Germinal center (tissue), 1 donor: ENCODE measurements around the gene VAV2.

Experiments
- DNase-seq: peaks from one replicate; pipeline ENCODE4 v3.0.0; 2012; ENCODE audit warnings: mixed read lengths, low spot score

Gene VAV2, protein sequence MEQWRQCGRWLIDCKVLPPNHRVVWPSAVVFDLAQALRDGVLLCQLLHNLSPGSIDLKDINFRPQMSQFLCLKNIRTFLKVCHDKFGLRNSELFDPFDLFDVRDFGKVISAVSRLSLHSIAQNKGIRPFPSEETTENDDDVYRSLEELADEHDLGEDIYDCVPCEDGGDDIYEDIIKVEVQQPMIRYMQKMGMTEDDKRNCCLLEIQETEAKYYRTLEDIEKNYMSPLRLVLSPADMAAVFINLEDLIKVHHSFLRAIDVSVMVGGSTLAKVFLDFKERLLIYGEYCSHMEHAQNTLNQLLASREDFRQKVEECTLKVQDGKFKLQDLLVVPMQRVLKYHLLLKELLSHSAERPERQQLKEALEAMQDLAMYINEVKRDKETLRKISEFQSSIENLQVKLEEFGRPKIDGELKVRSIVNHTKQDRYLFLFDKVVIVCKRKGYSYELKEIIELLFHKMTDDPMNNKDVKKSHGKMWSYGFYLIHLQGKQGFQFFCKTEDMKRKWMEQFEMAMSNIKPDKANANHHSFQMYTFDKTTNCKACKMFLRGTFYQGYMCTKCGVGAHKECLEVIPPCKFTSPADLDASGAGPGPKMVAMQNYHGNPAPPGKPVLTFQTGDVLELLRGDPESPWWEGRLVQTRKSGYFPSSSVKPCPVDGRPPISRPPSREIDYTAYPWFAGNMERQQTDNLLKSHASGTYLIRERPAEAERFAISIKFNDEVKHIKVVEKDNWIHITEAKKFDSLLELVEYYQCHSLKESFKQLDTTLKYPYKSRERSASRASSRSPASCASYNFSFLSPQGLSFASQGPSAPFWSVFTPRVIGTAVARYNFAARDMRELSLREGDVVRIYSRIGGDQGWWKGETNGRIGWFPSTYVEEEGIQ

DNA sequence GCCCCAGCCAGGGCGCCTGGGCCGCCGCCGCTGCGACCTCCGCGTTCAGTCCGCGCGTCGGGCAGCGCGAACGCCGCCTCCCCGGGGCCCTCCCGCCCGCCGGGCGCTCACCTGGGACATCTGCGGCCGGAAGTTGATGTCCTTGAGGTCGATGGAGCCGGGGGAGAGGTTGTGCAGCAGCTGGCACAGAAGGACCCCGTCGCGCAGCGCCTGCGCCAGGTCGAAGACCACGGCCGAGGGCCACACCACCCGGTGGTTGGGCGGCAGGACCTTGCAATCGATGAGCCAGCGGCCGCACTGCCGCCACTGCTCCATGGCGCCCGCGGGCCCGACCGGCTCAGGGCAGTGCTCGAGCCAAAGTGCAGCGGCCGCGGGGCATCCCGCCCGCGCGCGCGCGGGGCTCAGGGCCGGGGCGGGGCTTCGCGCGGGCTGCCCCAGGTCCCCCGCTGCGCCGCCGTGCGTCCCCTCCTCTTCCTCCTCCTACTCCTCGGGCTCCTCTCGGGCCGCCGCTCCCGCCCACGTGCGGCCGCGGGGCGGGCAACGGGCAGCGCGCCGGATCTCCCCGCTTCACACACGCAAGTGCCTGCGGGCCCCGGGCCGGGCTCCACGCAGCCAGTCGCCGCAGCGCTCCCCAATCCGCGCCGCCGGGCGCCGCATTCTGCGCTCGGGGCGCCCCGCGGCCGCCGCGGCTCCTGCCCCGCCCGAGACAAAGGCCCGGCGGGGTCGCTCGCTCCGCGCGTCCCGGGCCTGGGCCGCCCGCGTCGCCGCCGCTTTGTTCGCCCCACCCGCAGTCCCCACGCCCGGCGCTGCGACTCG lies at the start of gene VAV2:
TSS of gene VAV2 (minus strand) at position 361 of the 816 bp plus-strand sequence. CDS start at position 315, 46 bp downstream.
- peak; percentile 44 for DNase-seq

- DNase-seq = no peak
Measured at GRCh38 chr9:134041649-134041962, 49.5 kb upstream of the VAV2 start.

DNA sequence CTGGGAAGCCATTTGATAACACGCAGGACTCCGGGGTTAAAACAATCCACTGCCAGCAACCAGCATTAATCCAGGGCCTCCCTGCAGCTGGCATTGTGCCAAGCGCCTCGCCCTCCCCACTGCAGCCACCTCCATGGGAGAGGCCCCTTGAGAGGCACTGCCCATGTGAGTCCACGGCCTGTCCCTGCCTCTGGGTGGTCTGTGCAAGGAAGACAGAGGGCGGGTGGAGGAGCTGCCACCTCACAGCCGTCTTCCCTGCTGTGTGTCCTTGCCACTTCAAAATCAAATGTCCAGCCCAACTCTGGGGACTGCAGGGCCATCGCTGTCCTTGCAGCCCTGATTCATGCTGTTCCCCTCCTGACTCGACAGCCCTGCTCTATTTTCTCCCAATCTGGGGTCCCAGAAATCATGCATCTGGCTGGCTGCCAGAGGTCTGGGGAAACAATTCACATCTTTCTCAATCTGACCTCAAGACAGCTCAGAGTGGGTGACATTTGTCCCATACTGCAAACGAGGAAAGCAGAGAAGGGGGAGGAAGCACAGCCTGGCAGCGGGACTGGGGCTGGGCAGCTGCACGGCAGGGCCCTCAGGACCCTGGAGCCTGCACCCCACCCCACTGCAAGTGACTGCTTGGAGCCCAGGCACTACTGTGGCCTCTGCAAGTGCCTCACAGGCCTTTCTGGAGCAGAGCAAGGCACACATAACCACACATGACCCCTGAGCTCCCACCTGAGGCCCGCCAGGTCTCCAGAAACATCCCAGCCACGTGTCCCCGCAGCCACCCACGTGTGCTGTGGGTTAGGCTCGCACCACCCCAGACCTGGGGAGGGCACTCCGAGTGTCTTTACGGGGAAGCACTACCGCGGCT lies 48.9 kb upstream of the VAV2 start:
- DNase-seq = no peak

DNA sequence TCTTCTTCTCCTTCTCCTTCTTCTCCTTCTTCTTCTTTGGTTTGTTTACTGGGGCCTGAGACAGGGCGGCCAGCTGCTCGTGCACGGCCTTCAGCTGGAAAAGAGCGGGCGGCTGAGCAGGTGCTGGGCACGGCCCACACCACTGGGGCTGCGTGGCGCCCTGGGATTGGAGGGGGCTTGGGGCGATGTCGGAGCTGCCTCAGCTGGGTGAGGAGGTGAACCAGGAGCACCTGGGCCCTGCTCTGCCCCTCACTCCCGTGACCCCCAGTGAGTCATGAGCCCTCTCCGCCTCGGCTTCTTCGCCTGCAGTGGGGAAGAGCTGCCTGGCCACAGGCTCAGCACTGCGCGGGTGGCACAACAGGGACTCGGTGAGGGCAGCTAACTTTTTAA lies 48.0 kb upstream of the VAV2 start:
- DNase-seq = no peak

GRCh38 chr9:134039386-134040175 lies 47.5 kb upstream of the VAV2 start:
- no peak for DNase-seq

GRCh38 chr9:134037641-134038040 lies 45.5 kb upstream of the VAV2 start:
- DNase-seq = no peak

DNA sequence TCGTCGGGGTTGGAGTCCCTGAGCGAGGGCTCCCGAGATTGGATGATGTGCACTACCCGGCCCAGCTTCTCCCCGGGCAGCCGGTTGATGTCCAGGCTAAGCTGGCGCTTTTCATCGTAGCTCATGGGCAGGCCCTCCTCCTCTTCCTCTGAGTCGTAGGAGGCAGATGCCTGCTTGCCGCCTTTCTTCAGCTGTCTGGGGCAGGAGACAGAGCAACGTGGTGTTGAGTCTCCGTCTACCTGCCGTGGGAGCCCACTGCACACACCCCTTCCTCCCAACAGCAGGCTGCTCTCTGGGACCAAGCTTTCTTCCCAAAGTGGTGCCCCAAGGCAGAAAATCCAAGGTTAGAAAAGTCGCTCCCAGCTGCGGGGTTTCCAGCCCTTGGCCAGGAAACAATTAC lies 44.0 kb upstream of the VAV2 start:
- DNase-seq = no peak

DNA sequence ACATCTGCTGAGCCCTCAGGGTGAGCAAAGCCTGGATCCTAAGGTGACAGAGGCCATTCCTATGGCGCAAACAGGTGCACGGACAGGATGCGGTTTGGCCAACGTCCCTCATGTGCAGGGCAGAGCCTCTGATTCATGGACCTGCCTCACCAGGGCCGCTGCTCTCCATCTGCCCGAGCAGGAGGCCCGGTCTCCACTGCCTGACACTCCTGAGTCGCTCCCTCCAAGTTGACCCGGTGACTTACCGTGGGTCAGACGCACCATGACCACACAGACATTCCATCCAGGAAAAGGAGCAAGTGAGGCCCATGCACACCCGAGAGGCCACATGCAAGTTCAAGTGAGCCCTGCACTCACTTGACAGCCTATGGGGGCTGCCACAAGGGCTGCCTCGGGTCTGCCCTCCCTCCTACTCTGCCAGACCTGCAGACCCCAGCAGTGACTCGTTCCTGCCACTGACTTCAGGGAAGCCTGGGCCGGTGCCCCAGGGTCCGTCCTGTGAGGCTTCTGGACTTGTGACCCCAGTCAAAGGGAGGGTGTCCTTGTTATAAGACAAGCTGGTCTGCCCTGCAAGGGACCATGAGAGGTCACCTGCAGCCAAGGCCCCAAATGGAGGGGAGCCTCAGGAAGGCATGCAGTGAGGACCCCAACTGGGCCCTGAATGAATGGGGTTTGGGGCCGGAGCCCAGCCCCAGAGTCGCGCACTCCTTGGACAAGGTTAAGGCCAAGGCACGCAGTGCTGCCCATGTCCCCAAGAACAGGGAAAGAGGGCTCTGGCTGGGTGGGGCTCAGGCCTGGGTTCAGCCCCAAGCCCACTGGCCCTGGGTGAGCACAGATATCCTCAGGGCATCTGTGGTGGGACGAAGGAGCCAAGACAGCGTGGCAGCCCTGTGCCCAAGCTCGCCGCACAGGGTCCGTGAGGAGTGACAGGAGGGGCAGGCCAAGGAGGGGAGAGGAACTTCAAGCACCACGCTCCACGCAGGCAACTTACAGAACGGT lies 43.2 kb upstream of the VAV2 start:
- DNase-seq = no peak

GRCh38 chr9:134034215-134035040 lies 42.3 kb upstream of the VAV2 start:
- DNase-seq = no peak

GRCh38 chr9:134033516-134034214 lies 41.5 kb upstream of the VAV2 start:
- DNase-seq = no peak

GRCh38 chr9:134032456-134033222 lies 40.5 kb upstream of the VAV2 start:
- no peak for DNase-seq

GRCh38 chr9:134031783-134032182 lies 39.7 kb upstream of the VAV2 start:
- no peak for DNase-seq

DNA sequence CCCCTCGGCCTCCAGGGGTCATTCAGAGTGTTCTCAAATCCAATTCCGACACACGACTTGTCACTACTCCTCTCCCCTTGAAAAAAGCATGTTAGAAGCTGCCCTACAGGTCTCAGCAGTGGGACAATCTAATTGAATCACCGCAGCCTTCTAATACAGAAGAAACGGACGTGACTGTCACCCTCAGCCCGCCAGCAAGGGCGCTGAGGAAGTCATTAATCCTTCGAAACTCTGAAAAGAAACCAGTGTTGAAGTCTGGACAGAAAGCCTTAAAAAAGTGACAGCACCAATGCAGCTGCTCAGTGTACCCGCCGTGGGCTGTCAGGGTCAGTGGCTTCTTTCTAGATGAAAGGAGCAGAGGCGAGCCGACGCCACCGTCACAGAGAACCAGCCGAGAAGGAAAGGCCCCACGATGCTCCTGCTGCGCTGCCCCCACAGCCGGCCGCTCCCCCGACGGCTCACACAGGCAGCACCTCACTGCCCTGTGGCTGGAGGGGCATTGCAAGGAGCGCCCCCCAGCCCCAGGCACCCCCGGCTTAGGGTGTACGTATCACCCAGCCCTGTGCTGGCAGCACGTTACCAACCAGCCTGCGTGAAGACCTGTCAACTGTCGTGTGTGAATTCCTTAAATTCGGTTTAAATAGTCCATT lies 38.8 kb upstream of the VAV2 start:
- no peak for DNase-seq

DNA sequence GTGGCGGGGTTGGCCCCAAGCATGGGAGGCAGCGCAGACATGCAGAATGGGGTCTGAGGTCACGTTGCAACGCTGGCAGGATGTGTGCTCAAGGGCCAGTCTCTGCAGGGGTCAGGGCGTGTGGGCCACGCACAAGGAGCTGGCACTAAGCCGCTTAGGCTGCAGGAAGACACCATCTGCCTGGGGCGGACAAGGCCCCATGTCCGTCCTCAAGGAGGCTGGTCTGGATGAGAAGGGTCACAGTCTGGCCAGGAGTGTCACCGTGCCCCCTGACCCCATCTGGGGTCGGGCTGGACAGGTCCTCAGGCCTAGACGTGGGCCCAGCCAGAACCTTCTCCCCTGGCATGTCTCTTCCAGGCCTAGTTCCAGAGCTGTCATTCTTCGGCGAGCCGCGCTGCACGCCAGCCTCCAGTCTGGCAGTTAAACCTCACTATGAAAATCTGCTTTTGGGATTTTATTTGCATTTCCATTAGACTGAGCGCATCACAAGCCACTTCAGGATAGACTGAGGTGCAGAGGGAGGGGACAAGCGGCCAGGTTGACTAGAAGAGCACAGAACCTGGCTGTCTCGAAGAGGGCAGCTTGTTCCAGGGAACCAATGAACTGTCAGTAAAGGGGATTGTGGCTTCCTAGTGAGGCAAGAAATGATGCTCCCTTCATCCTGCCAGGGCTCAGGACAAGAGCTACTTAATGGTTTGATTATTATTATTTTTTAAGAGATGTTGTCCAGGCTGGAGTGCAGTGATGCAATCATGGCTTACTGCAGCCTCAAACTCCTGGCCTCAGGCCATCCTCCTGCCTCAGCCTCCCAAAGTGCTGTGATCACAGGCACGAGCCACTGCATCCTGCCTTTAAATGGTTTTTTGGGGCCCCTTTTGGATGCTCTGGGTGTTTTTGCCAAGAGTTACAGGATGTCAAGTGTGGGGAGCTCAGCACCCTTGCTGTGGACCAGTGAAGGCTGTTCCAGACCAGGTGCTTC lies 37.4 kb upstream of the VAV2 start:
- DNase-seq = no peak

DNA sequence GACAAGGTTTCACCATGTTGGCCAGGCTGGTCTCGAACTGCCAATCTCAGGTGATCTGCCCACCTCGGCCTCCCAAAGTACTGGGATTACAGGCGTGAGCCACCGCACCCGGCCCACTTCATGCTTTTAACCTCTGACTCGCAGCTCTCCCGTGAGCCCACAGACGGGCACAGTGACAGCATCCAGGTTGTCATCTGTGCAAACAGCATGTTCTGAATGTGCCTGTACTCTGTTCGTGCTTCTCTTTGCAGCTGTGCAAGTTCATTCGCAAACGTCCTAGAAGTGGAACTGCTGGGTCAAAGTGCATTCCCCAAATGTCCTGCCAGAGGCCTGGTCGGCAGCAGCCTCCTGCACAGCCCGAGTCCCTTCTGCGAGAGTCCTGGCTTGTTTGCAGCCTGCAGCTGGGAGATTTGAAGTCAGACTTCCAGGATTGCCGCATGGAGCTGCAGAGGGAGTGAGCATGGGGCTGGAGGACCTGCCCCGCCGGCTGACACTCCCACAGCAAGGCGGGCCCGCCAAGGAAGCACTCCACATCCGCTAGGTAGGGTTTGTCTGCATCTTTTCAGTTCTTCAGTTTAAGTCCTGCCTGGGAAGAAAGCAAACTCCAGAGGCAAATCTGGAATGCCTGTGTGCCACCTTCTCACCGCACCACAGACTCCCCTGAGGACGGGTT lies 36.6 kb upstream of the VAV2 start:
- DNase-seq = no peak
